ENCODE measurements around the gene KIAA1328. TPM values are rescaled to one million over a fixed set of nuclear protein-coding genes. Genes with fewer than 3 reads are reported as not detected.

Gene KIAA1328
- polyA plus RNA-seq, 1 donor (not counting 4 experiments of a cell fraction or from before 2014, with no cell fraction given) = 5.5 TPM

DNA sequence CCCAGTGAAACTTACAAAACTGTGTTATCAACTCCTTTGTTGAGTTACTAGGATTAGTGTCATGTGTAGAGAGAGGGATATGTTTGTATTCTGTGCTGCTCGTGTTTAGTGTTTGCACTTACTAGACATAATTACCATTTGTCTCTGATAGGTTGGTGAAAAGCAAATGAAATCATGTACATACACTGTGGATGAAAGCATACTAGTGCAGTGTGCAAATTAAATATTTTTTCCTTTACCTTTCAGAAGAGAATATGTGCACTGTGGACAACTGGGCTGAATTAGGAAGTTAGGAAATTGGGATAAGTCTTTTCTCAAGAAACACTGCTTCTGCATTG is 1.2 kb downstream of the KIAA1328 start:
- H3K9me3 ChIP-seq (ENCODE audit: control insufficient read depth, low read depth, low read length) = no peaks in the 10 kb centered on the region
- no peaks in the 10 kb centered on the region for H3K36me3 ChIP-seq (ENCODE audit: control insufficient read depth in 2 of 2, extremely low read depth in 1 of 2, insufficient read depth in 2 of 2, low read length in 2 of 2)
- H3K27me3 ChIP-seq (ENCODE audit: control insufficient read depth, extremely low read depth, insufficient read depth, low read length) = no peaks in the 10 kb centered on the region
- no peak for TF ChIP-seq EZH2 (IDR thresholded peaks at IDR 0.05; ENCODE audit: low read length)
- TF ChIP-seq, protein P1, sequence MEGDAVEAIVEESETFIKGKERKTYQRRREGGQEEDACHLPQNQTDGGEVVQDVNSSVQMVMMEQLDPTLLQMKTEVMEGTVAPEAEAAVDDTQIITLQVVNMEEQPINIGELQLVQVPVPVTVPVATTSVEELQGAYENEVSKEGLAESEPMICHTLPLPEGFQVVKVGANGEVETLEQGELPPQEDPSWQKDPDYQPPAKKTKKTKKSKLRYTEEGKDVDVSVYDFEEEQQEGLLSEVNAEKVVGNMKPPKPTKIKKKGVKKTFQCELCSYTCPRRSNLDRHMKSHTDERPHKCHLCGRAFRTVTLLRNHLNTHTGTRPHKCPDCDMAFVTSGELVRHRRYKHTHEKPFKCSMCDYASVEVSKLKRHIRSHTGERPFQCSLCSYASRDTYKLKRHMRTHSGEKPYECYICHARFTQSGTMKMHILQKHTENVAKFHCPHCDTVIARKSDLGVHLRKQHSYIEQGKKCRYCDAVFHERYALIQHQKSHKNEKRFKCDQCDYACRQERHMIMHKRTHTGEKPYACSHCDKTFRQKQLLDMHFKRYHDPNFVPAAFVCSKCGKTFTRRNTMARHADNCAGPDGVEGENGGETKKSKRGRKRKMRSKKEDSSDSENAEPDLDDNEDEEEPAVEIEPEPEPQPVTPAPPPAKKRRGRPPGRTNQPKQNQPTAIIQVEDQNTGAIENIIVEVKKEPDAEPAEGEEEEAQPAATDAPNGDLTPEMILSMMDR (optimal IDR thresholded peaks at IDR 0.05 in 1 of 3, IDR thresholded peaks at IDR 0.05 in 1 of 3, conservative IDR thresholded peaks at IDR 0.05 in 1 of 3; ENCODE audit: extremely low read depth in 1 of 3, insufficient read depth in 2 of 3, low read length in 3 of 3) = no peak
- peaks cover 18% of the 10 kb centered on the region for H3K79me2 ChIP-seq (ENCODE audit: control insufficient read depth, insufficient read depth, low read length)
- dilution Hi-C loops (cut with MboI; ENCODE audit: extremely low pct_ligation_motif_present, low sequenced_read_pairs) = no loop called here
- peak overlapping the region in 2 of 3 experiments; percentile 92 to 97 for H3K4me3 ChIP-seq (ENCODE audit: control insufficient read depth in 2 of 3, extremely low read depth in 1 of 3, insufficient read depth in 2 of 3, low read depth in 1 of 3, low read length in 3 of 3)
- peak overlapping the region; percentile 99 for H2AFZ ChIP-seq (ENCODE audit: control insufficient read depth, low read length)
- no peaks in the 10 kb centered on the region for H3K9me1 ChIP-seq (ENCODE audit: control insufficient read depth, extremely low read depth, insufficient read depth, low read length)
- DNase-seq (ENCODE audit: low read depth, low spot score) = no peak
- peak overlapping the region; percentile 88 for H3K9ac ChIP-seq (ENCODE audit: control insufficient read depth, extremely low read depth, insufficient read depth, low read length)
- H4K20me1 ChIP-seq (ENCODE audit: control insufficient read depth, extremely low read depth, insufficient read depth, low read length) = no peaks in the 10 kb centered on the region
- peaks cover 14% of the 10 kb centered on the region for H3K4me1 ChIP-seq (ENCODE audit: control insufficient read depth, extremely low read depth, insufficient read depth, low read length)
- H3K4me2 ChIP-seq (ENCODE audit: control insufficient read depth, extremely low read depth, insufficient read depth, low read depth, low read length) = peak overlapping the region; percentile 95
- peak overlapping the region; percentile 95 for H3K27ac ChIP-seq (ENCODE audit: control insufficient read depth, insufficient read depth, low read length)
- no peak for FAIRE-seq

DNA sequence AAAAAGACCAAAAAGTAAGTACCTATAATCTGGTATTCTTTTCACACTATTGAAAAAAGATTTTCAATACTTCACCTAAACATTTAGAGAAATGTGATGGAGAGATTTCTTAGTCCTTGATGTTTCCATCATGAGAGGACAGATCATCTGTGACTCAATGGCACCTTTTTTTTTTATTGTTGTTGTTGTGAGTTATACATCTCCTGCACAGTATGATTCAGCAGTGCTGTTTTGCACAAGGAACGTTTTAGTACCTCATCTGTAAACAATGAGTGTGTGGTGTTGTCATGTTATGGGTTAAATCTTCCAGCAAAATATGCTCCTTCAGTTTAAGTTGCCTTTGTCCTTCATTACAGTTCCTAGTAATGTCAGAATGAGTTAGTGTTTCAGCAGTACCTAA is 2.2 kb downstream of the KIAA1328 start:
- TF ChIP-seq EZH2 (IDR thresholded peaks at IDR 0.05; ENCODE audit: low read length) = no peak
- Histone ChIP-seq H3K4me2 (ENCODE audit: control insufficient read depth, extremely low read depth, insufficient read depth, low read depth, low read length) (no peak overlapping the region), H3K4me3 (ENCODE audit: control insufficient read depth in 2 of 3, extremely low read depth in 1 of 3, insufficient read depth in 2 of 3, low read depth in 1 of 3, low read length in 3 of 3) (no peak overlapping the region), H3K27ac (ENCODE audit: control insufficient read depth, insufficient read depth, low read length) (no peak overlapping the region), H4K20me1 (ENCODE audit: control insufficient read depth, extremely low read depth, insufficient read depth, low read length) (no peaks in the 10 kb centered on the region), H2AFZ (ENCODE audit: control insufficient read depth, low read length) (no peak overlapping the region), H3K79me2 (ENCODE audit: control insufficient read depth, insufficient read depth, low read length) (peaks cover 18% of the 10 kb centered on the region), H3K9ac (ENCODE audit: control insufficient read depth, extremely low read depth, insufficient read depth, low read length) (no peak overlapping the region), H3K27me3 (ENCODE audit: control insufficient read depth, extremely low read depth, insufficient read depth, low read length) (no peaks in the 10 kb centered on the region), H3K36me3 (ENCODE audit: control insufficient read depth in 2 of 2, extremely low read depth in 1 of 2, insufficient read depth in 2 of 2, low read length in 2 of 2) (no peaks in the 10 kb centered on the region), H3K4me1 (ENCODE audit: control insufficient read depth, extremely low read depth, insufficient read depth, low read length) (peaks cover 14% of the 10 kb centered on the region), H3K9me1 (ENCODE audit: control insufficient read depth, extremely low read depth, insufficient read depth, low read length) (no peaks in the 10 kb centered on the region), H3K9me3 (ENCODE audit: control insufficient read depth, low read depth, low read length) (no peaks in the 10 kb centered on the region)
- DNase-seq (ENCODE audit: low read depth, low spot score) (no peak), FAIRE-seq (no peak)
- dilution Hi-C loops (cut with MboI; ENCODE audit: extremely low pct_ligation_motif_present, low sequenced_read_pairs) = no loop called here

DNA sequence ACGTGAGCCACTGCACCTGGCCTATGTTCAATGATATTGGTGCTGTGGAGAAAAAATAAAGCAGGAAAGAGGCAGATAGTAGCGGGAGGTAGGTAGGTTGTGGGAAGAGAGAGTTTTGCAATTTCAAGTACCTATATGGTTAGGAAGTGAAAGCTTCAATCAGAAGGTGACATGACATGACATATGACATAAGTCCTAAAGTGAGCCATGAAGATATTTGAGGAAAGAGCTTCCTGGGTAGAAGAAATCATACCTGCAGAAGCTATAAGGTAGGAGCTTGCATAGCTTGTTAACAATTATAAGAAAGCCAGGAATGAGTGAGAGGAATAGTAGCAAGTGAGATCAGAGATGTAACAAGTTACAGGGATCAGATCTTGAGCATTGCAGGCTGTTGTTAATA is 4.2 kb downstream of the KIAA1328 start:
- H3K9me3 ChIP-seq (ENCODE audit: control insufficient read depth, low read depth, low read length) = no peaks in the 10 kb centered on the region
- no peak overlapping the region for H2AFZ ChIP-seq (ENCODE audit: control insufficient read depth, low read length)
- dilution Hi-C loops (cut with MboI; ENCODE audit: extremely low pct_ligation_motif_present, low sequenced_read_pairs) = no loop called here
- H3K9ac ChIP-seq (ENCODE audit: control insufficient read depth, extremely low read depth, insufficient read depth, low read length) = no peak overlapping the region
- no peak overlapping the region for H3K4me3 ChIP-seq (ENCODE audit: control insufficient read depth in 2 of 3, extremely low read depth in 1 of 3, insufficient read depth in 2 of 3, low read depth in 1 of 3, low read length in 3 of 3)
- no peak overlapping the region for H3K27ac ChIP-seq (ENCODE audit: control insufficient read depth, insufficient read depth, low read length)
- H3K4me2 ChIP-seq (ENCODE audit: control insufficient read depth, extremely low read depth, insufficient read depth, low read depth, low read length) = no peak overlapping the region
- FAIRE-seq (no peak), DNase-seq (ENCODE audit: low read depth, low spot score) (no peak)
- no peaks in the 10 kb centered on the region for H3K27me3 ChIP-seq (ENCODE audit: control insufficient read depth, extremely low read depth, insufficient read depth, low read length)
- H3K36me3 ChIP-seq (ENCODE audit: control insufficient read depth in 2 of 2, extremely low read depth in 1 of 2, insufficient read depth in 2 of 2, low read length in 2 of 2) = no peaks in the 10 kb centered on the region
- no peak for TF ChIP-seq EZH2 (IDR thresholded peaks at IDR 0.05; ENCODE audit: low read length)
- TF ChIP-seq, protein P1 (optimal IDR thresholded peaks at IDR 0.05 in 1 of 3, IDR thresholded peaks at IDR 0.05 in 1 of 3, conservative IDR thresholded peaks at IDR 0.05 in 1 of 3; ENCODE audit: extremely low read depth in 1 of 3, insufficient read depth in 2 of 3, low read length in 3 of 3) = no peak
- H3K4me1 ChIP-seq (ENCODE audit: control insufficient read depth, extremely low read depth, insufficient read depth, low read length) = peaks cover 8% of the 10 kb centered on the region
- no peaks in the 10 kb centered on the region for H3K9me1 ChIP-seq (ENCODE audit: control insufficient read depth, extremely low read depth, insufficient read depth, low read length)
- H3K79me2 ChIP-seq (ENCODE audit: control insufficient read depth, insufficient read depth, low read length) = peaks cover 9% of the 10 kb centered on the region
- no peaks in the 10 kb centered on the region for H4K20me1 ChIP-seq (ENCODE audit: control insufficient read depth, extremely low read depth, insufficient read depth, low read length)
